ENCODE data around the gene UGT1A4.
A peak's percentile ranks its signal among the peaks of the same experiment; 100 is the strongest.

UGT1A4 gene

GRCh38 chr2:233821196-233821595 lies 102.7 kb downstream of the UGT1A4 start:
- DNase-seq = peak; percentile 3 to 19
- Histone ChIP-seq H3K4me3 (no peak overlapping the region), H3K27me3 (no peaks in the 10 kb centered on the region), H3K9me3 (peaks cover 0 to 7% (median 0%) of the 10 kb centered on the region in 3 donors), H3K27ac (no peak overlapping the region), H3K36me3 (no peaks in the 10 kb centered on the region), H3K4me1 (no peaks in the 10 kb centered on the region)
- intact Hi-C loops (cut with DNase I; ENCODE audit: low total_unique reads) = no loop called here
- TF ChIP-seq CTCF (IDR thresholded peaks at IDR 0.05) = no peak

GRCh38 chr2:233821709-233822100 lies 103.2 kb downstream of the UGT1A4 start:
- DNase-seq = peak; percentile 9 to 41
- Histone ChIP-seq H3K4me3 (no peak overlapping the region), H3K4me1 (no peaks in the 10 kb centered on the region), H3K9me3 (peaks cover 0 to 9% (median 0%) of the 10 kb centered on the region in 3 donors), H3K27me3 (no peaks in the 10 kb centered on the region), H3K27ac (no peak overlapping the region), H3K36me3 (no peaks in the 10 kb centered on the region)
- intact Hi-C loops (cut with DNase I; ENCODE audit: low total_unique reads) = no loop called here
- no peak for TF ChIP-seq CTCF (IDR thresholded peaks at IDR 0.05)

- TF ChIP-seq CTCF (IDR thresholded peaks at IDR 0.05) = no peak
- H3K4me1 ChIP-seq = no peaks in the 10 kb centered on the region
- H3K36me3 ChIP-seq = no peaks in the 10 kb centered on the region
- H3K27ac ChIP-seq = no peak overlapping the region
- peak; percentile 15 to 45 for DNase-seq
- H3K9me3 ChIP-seq = peaks cover 0 to 10% (median 0%) of the 10 kb centered on the region in 3 donors
- intact Hi-C loops (cut with DNase I; ENCODE audit: low total_unique reads) = no loop called here
- H3K4me3 ChIP-seq = no peak overlapping the region
- no peaks in the 10 kb centered on the region for H3K27me3 ChIP-seq
Measured at GRCh38 chr2:233822101-233822771, 103.7 kb downstream of the UGT1A4 start.

Measured in tibial artery (tissue), 4 donors.